ENCODE results near the gene CBX2. TPM values are rescaled to one million over a fixed set of nuclear protein-coding genes. Genes with fewer than 3 reads are reported as not detected.

Gene CBX2
- 10 to 100 TPM; 20.3 to 21.3 (median 20.9) TPM for polyA plus RNA-seq (ENCODE audit: insufficient read length in 3 of 3)

- no peak for DNase-seq (ENCODE audit: low read depth in 3 of 3, low spot score in 2 of 3)
These were observed at the start of gene CBX2 for GRCh38 chr17:79777894-79778503. Gene CBX2 (plus strand): TSS chr17:79778148. CDS start chr17:79778236, 88 bp downstream.

GRCh38 chr17:79728169-79728907, 49.6 kb upstream of the CBX2 start:
- DNase-seq (ENCODE audit: low read depth in 3 of 3, low spot score in 2 of 3): peak; percentile 78 to 89 (median 86)

GRCh38 chr17:79728908-79729471, 49.0 kb upstream of the CBX2 start:
- DNase-seq (ENCODE audit: low read depth in 3 of 3, low spot score in 2 of 3): no peak

- DNase-seq (ENCODE audit: low read depth in 3 of 3, low spot score in 2 of 3): no peak
These were observed 48.2 kb upstream of the CBX2 start for GRCh38 chr17:79729761-79730160.

- no peak for DNase-seq (ENCODE audit: low read depth in 3 of 3, low spot score in 2 of 3)
These were observed 47.5 kb upstream of the CBX2 start for GRCh38 chr17:79730437-79730768.

GRCh38 chr17:79730769-79731483, 47.0 kb upstream of the CBX2 start, which contains the start of gene ENPP7:
Gene ENPP7 (plus strand): TSS chr17:79730943. CDS start chr17:79731140, 197 bp downstream.
- DNase-seq (ENCODE audit: low read depth in 3 of 3, low spot score in 2 of 3): no peak

GRCh38 chr17:79732254-79732653, 45.7 kb upstream of the CBX2 start:
- DNase-seq (ENCODE audit: low read depth in 3 of 3, low spot score in 2 of 3): no peak

GRCh38 chr17:79732804-79733691, 44.9 kb upstream of the CBX2 start:
- no peak for DNase-seq (ENCODE audit: low read depth in 3 of 3, low spot score in 2 of 3)

- DNase-seq (ENCODE audit: low read depth in 3 of 3, low spot score in 2 of 3): no peak
These were observed 44.3 kb upstream of the CBX2 start for GRCh38 chr17:79733692-79734070.

GRCh38 chr17:79735096-79735495, 42.9 kb upstream of the CBX2 start:
- no peak for DNase-seq (ENCODE audit: low read depth in 3 of 3, low spot score in 2 of 3)

- no peak for DNase-seq (ENCODE audit: low read depth in 3 of 3, low spot score in 2 of 3)
These were observed 40.7 kb upstream of the CBX2 start for GRCh38 chr17:79737046-79737921.

- DNase-seq (ENCODE audit: low read depth in 3 of 3, low spot score in 2 of 3): no peak
These were observed 39.9 kb upstream of the CBX2 start for GRCh38 chr17:79737922-79738578.

- DNase-seq (ENCODE audit: low read depth in 3 of 3, low spot score in 2 of 3): no peak
These were observed 39.3 kb upstream of the CBX2 start for GRCh38 chr17:79738643-79739042.

- DNase-seq (ENCODE audit: low read depth in 3 of 3, low spot score in 2 of 3): no peak
These were observed 38.5 kb upstream of the CBX2 start for GRCh38 chr17:79739148-79740062.

- DNase-seq (ENCODE audit: low read depth in 3 of 3, low spot score in 2 of 3): no peak
These were observed 37.5 kb upstream of the CBX2 start for GRCh38 chr17:79740413-79740812.

GRCh38 chr17:79741401-79741750, 36.6 kb upstream of the CBX2 start:
- DNase-seq (ENCODE audit: low read depth in 3 of 3, low spot score in 2 of 3): no peak

GRCh38 chr17:79741751-79742588, 36.0 kb upstream of the CBX2 start:
- DNase-seq (ENCODE audit: low read depth in 3 of 3, low spot score in 2 of 3): peak in 2 of 3 donors; percentile 61 to 72
